Body of pancreas (tissue), 4 donors: ENCODE results near the gene SOD1. TPM values are rescaled to one million over a fixed set of nuclear protein-coding genes. Genes with fewer than 3 reads are reported as not detected.
"Not testable (repeated sequence)": the region's sequence is repeated elsewhere in the genome, so short reads cannot be mapped to it uniquely, and the experiment has no call there.

ENCODE experiments used
- ATAC-seq: fragments of 150-250 bp; one replicate; pipeline ENCODE4 v1.9.1; 2016
- DNase-seq, 4 donors: peaks; one replicate each; pipeline ENCODE4 v3.0.0-alpha.2; 2019
- H3K27ac ChIP-seq, 4 donors: fragments of 200-600 bp; sonication (generic); 1 replicate in 3 of 4; 2 replicates in 1 of 4; pipeline versions ENCODE4 v1.5.1 to v1.6.1; 2016 to 2019; ENCODE audit warnings: mild to moderate bottlenecking in 1 of 4, mixed read lengths in 1 of 4, moderate library complexity in 1 of 4
- H3K27me3 ChIP-seq, 2 donors: fragments of 200-600 bp; sonication (generic); one replicate each; pipeline ENCODE4 v1.6.0; 2016; ENCODE audit warnings: mild to moderate bottlenecking in 1 of 2
- H3K36me3 ChIP-seq, 2 donors: fragments of 200-600 bp; sonication (generic); replicated peaks in 1 of 2; 2 replicates each; pipeline ENCODE4 v1.5.1; 2016; ENCODE audit warnings: low read depth in 2 of 2; ENCODE audit not compliant: insufficient read depth in 1 of 2
- H3K4me1 ChIP-seq: fragments of 200-600 bp; sonication (generic); one replicate; pipeline ENCODE4 v1.6.0; 2016
- H3K4me3 ChIP-seq, 2 donors: fragments of 200-600 bp; sonication (generic); 1 replicate in 1 of 2; 2 replicates in 1 of 2; pipeline ENCODE4 v1.5.1; 2016 to 2019
- H3K9me3 ChIP-seq, 3 donors: fragments of 200-600 bp; sonication (generic); 1 replicate in 2 of 3; 2 replicates in 1 of 3; pipeline ENCODE4 v1.5.1; 2016
- CTCF ChIP-seq, 7 experiments: fragments of 450-650 bp in 4 of 7; fragments of 200-600 bp in 3 of 7; sonication (generic) in 3 of 7; IDR thresholded peaks; one replicate each; pipeline ENCODE4 v1.5.1; 2016 to 2019; ENCODE audit warnings: antibody characterized with exemption in 7 of 7
- POLR2A ChIP-seq, 3 donors: fragments of 450-650 bp; IDR thresholded peaks; one replicate each; pipeline ENCODE4 v1.6.1; 2016; ENCODE audit warnings: antibody characterized with exemption in 3 of 3, mild to moderate bottlenecking in 2 of 3
- WGBS, 2 donors: methylation state at CpG; one replicate each; pipeline ENCODE4 v1.1.5; 2017; 5-methylcytosine and 5-hydroxymethylcytosine counted together
- intact Hi-C: fragments of 100-400 bp; cut with DNase I; formaldehyde crosslinking; loops from one replicate; pipeline ENCODE4 v1.15.1; 2023
- total RNA-seq, 2 donors: library from RNA; depleted of rRNA; stranded (reverse); fragments of >200 nt; gene quantifications; one replicate each; pipeline ENCODE4 v1.1.0, GENCODE V29; 2016

Gene SOD1
- total RNA-seq, 2 donors from 2014 or later: 77.6 to 84.7 TPM

GRCh38 chr21:31641416-31641922, 18.0 kb upstream of the SOD1 start:
- Histone ChIP-seq H3K4me3 (no peak overlapping the region), H3K9me3 (no peaks in the 10 kb centered on the region), H3K36me3 (no peaks in the 10 kb centered on the region), H3K27me3 (no peaks in the 10 kb centered on the region), H3K27ac (no peak overlapping the region), H3K4me1 (peaks cover 7% of the 10 kb centered on the region)
- intact Hi-C loops: no loop called here
- no peak for DNase-seq
- no peak for TF ChIP-seq CTCF (IDR thresholded peaks at IDR 0.05)
- TF ChIP-seq POLR2A (IDR thresholded peaks at IDR 0.05): no peak
- no peak for ATAC-seq
- 88 to 90% methylated on average over 12 of the region's 12 CpGs for WGBS, 2 donors

- Histone ChIP-seq H3K27me3 (no peaks in the 10 kb centered on the region), H3K27ac (no peak overlapping the region), H3K9me3 (no peaks in the 10 kb centered on the region), H3K36me3 (no peaks in the 10 kb centered on the region), H3K4me1 (peaks cover 7% of the 10 kb centered on the region), H3K4me3 (no peak overlapping the region)
- 31 to 38% methylated on average over 4 of the region's 4 CpGs for WGBS, 2 donors
- peak; percentile 63 for ATAC-seq
- TF ChIP-seq CTCF (IDR thresholded peaks at IDR 0.05) (no peak), POLR2A (IDR thresholded peaks at IDR 0.05) (no peak)
- intact Hi-C loops: no loop called here
- peak in 3 of 4 donors; percentile 24 to 53 (median 39) for DNase-seq
These were observed 14.8 kb upstream of the SOD1 start for GRCh38 chr21:31644643-31645042.

GRCh38 chr21:31647650-31648049, 11.8 kb upstream of the SOD1 start:
- no peak for TF ChIP-seq POLR2A (IDR thresholded peaks at IDR 0.05)
- TF ChIP-seq CTCF (IDR thresholded peaks at IDR 0.05): no peak

GRCh38 chr21:31650930-31651329, 8.6 kb upstream of the SOD1 start:
- no peak overlapping the region for H3K4me3 ChIP-seq
- H3K36me3 ChIP-seq: no peaks in the 10 kb centered on the region
- DNase-seq (no peak), ATAC-seq (no peak)
- H3K27ac ChIP-seq: no peak overlapping the region
- no peaks in the 10 kb centered on the region for H3K4me1 ChIP-seq
- WGBS, 2 donors: 87 to 89% methylated on average over 3 of the region's 3 CpGs
- H3K9me3 ChIP-seq: no peaks in the 10 kb centered on the region
- intact Hi-C loops: no loop called here
- TF ChIP-seq POLR2A (IDR thresholded peaks at IDR 0.05) (no peak), CTCF (IDR thresholded peaks at IDR 0.05) (no peak)
- no peaks in the 10 kb centered on the region for H3K27me3 ChIP-seq

More at GRCh38 chr21:31647650-31648049, 11.8 kb upstream of the SOD1 start:
- intact Hi-C loops: no loop called here
- ATAC-seq (no peak), DNase-seq (no peak)
- Histone ChIP-seq H3K36me3 (no peaks in the 10 kb centered on the region), H3K4me1 (peaks cover 7% of the 10 kb centered on the region), H3K27me3 (no peaks in the 10 kb centered on the region), H3K4me3 (no peak overlapping the region), H3K9me3 (no peaks in the 10 kb centered on the region), H3K27ac (no peak overlapping the region)
- WGBS, 2 donors: 76 to 91% methylated on average over 3 of the region's 3 CpGs

- H3K4me1 ChIP-seq, H3K36me3 ChIP-seq, ATAC-seq, H3K9me3 ChIP-seq, H3K27ac ChIP-seq, H3K27me3 ChIP-seq, H3K4me3 ChIP-seq, DNase-seq, intact Hi-C loops: not testable (repeated sequence)
- 78 to 79% methylated on average over 4 of the region's 4 CpGs for WGBS, 2 donors
These were observed 8.0 kb upstream of the SOD1 start for GRCh38 chr21:31651491-31651890.
